ENCODE results near the gene UNC5B.

Gene UNC5B

DNA sequence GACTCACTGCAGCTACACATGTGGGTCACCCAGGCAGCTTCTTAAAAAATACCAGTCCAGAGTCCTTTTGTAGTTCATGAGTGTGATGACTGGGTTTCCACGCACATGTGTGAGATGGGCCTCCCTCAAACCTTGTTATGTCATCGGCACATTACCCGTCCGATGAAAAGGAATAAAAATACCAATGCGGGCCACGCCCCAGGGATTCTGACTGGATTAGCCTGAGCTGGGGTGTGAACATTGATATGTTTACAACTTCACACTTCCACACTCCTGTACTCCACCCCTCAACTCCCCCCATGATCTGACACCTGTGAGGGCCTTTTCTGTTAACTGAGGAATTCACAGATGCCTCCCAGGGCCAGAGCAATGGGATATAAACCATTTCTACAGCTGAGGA lies 112.9 kb downstream of the UNC5B start:
- DNase-seq = no peak

GRCh38 chr10:71326464-71326881 lies 114.1 kb downstream of the UNC5B start:
- no peak for DNase-seq

DNA sequence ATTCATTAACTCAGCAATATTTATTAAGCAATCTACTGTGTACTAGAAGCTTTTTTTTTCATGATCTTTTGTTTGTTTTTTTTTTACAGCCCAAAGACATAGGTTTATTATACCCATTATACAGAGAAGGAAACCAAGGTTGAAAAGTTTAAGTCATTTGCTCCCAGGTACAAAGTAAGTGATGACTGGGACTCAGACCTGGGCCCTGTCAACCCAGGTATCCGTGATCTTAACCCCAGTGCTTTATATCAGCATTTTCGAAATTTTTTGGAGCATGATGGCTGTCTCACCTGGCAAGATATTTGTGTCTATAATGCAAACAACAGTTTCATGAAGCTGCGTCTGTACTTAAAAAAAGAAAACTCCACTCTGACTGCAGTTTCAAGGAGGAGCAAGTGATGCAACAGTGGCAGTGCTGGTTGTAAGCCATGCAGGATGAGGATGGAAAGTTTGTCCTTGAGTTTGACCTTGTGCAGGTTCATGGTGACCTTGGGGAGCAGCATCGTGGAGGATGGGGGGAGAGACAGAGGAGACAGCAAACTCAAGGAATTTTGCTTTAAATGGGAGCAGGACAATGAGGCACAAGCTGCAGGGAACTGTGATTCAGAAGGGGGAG lies 118.5 kb downstream of the UNC5B start:
- DNase-seq = no peak

- DNase-seq = no peak
These were observed 119.4 kb downstream of the UNC5B start for GRCh38 chr10:71331736-71332135.

DNA sequence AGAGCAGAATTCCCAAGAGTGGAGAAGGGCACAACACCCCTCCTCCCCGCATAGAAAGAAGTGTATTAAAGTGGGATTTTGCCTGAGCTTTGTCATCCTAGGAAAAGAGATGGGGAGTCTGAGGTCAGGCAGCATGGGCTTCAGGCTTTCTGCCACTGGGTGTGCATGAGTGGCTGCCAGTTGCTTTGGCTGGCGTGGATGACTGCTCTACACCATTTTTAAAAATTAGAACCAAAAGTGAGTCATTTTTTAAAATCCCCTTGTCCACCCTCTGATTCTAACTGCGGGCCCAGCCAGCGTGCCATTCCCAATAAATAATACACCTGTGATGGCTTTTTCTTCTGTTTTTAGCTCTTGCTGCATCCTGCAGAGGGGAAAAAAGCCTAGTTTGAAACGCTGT lies 120.1 kb downstream of the UNC5B start:
- no peak for DNase-seq

GRCh38 chr10:71333129-71333887 lies 120.9 kb downstream of the UNC5B start:
- DNase-seq = no peak

DNA sequence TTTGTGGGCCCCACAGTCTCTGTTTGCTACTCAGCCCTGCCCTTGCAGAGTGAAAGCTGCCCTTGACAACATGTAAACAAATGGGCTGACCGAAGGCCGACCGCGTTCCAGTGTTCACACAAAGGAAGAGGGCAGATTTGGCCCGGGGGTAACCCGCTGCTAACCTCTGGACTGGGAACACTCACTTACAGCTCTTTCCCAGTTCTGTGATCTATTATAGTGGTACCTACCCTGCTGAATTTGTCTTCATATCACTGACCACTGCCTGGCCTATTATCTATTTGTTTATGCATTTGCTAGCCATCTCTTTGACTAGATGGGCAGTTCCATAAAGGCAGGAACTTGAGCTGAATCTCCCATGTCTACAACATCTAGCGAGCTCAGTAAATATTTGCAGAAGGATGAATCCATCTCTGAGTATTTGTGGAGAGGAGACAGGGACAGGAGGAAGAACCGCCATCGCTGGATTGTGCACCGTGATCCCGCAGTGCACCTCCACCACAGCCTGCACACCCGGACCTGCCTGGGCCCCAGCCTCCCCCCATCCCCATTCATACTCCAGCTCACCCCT lies 121.9 kb downstream of the UNC5B start:
- DNase-seq = no peak

- DNase-seq = no peak
These were observed 122.9 kb downstream of the UNC5B start for GRCh38 chr10:71335173-71335708.

DNA sequence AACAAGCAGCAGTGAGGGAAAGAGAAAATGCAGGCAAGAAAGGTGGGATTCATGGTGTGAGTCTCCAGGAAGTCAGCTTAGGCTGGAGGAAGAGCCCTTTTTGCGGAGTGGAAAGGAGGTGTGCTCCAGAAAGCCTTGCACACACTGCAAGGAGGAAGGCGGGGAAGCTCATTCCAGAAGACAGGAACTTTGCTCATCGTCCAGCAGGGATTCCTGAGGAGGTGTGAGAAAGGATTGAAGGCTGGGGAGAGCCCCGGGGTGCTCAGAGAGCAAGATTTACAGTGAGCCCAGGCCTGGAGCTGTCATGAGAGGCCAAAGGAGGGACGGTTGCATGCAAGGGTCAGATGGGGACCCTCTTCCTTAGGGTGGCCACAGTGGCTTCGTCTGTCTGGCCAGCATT lies 124.3 kb downstream of the UNC5B start:
- no peak for DNase-seq

DNA sequence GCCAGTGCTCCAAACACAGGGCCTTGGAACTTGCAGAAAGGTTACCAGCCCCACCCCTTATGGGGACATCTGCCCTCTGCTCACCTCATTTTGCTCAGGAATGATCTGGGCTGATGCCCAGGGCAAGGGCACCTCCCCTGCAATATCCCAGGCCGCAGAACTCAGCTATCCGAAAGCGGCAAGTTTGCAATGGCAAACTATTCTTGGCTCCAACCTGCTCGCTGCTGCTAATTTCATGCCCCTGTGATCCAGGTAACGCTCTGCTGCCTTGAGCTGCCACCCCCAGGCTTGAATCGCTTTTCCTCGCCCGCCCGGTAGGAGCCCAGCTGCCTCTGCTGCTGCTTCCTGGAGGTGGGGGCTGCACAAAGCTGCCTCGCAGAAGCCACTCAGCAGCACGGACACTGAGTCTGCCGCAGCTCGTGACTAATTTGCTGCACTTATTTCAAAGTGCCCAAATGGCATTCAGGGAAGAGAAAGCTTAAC lies 124.9 kb downstream of the UNC5B start:
- no peak for DNase-seq

DNA sequence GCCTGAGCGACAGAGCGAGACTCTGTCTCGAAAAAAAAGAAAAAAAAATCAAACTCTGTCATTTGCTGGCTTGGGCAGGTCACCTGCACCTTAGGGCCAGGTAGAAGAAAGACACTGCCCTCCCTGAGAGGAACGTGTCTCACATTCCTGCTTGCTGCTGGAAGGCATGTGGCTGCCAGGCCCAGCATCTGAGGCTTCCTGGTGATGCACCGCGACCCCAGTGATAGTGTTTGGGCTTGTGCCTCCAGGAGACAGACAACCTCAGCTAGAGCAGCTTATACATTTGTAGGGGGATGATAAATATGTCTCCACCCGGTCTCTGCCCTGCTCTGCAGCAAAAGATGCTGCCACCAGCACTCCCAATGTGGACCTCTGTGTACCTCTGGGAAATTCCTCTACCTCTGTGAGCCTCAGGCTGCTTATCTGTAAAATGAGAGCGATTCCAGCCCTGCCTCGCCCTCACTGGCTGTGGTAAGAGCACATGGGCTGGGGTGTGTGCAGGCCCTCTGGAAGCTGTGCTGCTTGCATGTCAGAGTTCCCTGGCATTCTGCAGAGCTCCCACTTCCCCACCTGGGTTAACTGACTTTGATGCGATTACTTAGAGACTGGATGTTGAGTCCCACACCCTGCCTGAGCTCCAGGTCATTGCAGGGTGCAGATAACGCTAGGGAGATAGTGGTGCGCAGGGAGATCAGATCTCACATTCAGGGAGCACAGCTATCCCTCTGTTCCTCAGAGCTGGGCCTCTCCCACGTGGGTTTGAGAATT lies 126.5 kb downstream of the UNC5B start:
- no peak for DNase-seq

- no peak for DNase-seq
These were observed 127.6 kb downstream of the UNC5B start for GRCh38 chr10:71339796-71340589.

DNA sequence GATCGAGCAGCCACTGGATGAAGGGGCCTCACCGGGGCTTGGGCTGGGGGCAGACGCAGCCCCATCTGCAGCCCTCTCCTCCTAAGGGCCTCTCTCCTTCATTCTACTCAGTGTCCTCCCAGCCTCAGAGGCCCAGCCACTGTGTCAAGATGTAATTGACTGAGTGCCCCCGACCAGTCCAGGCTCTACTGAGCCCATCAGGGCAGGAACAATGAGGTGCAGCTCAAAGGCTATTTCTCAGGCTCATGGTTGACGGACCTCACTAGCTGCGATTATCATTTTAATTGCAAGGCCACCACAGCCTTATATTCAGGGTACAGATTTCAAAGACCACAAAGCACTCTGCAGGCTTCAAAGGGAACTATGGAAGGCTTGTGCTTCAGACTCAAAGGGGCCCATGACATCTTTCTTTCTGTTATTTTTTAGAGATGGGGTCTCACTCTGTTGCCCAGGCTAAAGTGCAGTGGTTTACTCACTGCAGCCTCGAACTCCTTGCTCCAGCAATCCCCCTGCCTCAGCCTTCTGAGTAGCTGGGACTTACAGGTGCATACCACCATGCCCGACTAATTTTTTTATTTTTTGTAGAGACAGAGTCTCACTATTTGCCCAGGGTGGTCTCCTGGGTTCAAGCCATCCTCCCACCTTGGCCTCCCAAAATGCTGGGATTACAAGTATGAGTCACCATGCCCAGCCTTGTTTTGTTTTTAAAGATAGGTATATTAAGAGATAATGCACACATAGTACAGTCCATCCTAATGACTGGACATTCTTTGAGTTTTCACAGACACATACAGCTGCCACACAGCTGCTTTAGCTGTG lies 130.4 kb downstream of the UNC5B start:
- no peak for DNase-seq

- peak; percentile 3 for DNase-seq
These were observed 131.0 kb downstream of the UNC5B start for GRCh38 chr10:71343392-71343773.

DNA sequence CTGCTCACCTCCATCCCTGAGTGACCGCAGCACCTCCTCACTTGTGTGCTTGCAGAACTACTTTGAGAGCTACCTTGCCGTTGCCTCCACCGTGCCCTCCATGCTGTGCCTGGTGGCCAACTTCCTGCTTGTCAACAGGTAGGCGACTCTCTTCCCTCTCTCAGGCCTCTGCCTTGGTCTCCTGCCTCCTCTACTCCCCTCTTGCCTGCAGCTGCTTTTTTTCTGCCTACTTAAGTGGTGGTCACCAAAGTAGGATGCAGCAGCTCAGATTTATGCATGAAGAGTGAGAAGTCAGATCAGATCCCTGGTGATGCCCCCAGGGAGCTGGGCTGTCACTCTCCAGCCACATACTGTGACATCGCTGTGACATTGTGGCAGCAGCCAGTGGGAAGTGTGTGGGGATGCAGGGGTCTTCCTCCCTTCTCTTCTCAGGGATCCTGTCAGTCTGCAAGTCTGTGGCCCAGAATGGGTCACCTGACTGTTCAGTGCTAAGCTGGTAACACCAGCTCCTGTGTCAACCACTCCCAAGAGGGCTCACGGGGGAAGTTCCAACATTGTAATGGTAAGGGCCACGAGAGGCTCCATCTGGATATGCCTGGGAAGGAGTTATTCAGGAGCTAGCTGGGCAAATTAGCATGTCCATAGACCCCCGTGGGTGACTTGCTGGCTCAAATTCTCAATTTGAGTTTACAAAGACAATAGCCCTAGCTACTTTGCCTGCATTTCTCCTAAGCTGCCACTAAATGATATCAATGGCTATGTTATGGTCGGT lies 132.0 kb downstream of the UNC5B start:
- no peak for DNase-seq

DNA sequence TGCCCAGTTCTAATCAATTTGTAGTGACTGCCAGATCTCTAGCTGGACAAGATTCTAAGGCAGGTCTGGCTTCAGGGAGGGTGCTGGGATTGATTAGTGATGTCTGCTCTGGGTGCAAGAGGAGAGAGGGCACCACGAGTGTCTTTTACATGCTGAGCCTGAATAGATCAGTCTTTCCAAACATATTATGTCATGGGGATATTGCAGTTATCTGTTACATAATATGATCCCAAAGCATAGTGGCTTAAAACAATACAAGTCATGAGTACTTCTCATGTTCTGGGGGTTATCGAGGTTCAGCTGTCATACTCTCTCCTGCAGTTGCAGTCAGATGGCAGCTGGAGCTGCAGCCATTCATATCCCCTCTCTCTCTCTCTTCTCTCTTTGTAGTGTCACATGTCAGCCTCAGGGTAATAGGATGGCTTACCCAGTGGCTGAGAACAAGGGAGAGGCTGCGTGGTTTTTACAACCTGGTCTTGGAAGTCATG lies 132.7 kb downstream of the UNC5B start:
- DNase-seq = no peak

DNA sequence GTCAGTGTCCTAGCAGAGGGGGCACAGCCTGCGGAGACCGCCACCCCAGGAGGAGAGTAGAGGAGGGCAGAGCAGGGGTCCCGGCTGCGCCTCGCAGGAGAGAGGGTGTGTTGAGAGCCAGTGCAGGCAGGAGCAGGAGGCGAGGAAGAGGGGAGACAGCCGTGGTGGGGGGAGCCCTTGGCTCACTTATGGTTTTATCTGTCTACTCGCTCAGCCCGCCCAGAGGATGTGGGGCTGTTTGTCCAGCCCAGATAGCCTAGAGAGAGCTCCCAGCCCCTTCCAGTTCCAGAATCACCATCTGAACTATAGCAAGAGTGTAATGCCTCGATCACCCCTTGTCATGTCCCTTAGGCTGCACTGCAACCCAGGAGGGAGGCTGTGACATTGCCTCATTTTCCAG lies 133.3 kb downstream of the UNC5B start:
- DNase-seq = no peak

GRCh38 chr10:71346731-71347130 lies 134.4 kb downstream of the UNC5B start:
- no peak for DNase-seq

DNA sequence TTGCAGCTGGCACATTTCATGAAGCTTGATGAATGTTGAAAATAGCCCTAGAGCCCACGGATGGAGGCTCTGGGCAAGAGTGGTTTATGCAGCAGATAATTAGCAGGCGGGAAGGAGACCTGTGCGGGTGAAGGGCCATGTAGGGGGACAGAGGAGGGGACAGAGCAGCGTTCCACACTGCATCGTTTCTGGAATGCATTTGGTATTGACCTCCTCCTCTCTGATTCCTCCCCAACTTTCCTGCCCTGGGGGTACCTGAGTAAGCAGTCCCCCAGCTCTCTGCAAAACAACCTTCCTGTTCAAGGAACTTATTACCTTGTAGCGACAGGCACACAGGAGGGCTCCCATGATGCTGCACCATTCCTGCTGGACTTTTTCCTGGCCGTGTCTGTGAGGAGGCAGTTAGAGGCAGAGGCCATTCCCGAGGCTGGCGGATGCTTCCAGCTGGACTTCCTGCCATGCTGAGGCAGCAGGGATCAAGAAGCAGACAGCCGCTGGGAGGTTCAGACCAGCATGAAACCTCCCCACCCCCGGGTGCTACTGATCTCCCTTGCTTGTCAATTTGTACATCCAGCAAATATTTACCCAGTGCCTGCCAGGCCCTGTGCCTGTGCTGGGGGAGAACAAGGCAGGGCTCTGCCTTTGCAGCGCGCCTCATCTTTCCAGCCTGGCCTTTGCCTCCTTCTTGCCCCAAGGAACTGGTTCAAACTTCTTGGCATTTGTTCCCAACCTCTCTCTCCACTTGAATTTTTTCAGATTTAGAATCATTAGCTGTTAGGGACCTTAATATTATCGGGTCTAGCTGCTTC lies 135.4 kb downstream of the UNC5B start:
- no peak for DNase-seq

GRCh38 chr10:71348850-71349249 lies 136.5 kb downstream of the UNC5B start:
- no peak for DNase-seq

Data from fibroblast of skin of right biceps (primary cell).